ENCODE results near the gene BMP4.

Gene BMP4

DNA sequence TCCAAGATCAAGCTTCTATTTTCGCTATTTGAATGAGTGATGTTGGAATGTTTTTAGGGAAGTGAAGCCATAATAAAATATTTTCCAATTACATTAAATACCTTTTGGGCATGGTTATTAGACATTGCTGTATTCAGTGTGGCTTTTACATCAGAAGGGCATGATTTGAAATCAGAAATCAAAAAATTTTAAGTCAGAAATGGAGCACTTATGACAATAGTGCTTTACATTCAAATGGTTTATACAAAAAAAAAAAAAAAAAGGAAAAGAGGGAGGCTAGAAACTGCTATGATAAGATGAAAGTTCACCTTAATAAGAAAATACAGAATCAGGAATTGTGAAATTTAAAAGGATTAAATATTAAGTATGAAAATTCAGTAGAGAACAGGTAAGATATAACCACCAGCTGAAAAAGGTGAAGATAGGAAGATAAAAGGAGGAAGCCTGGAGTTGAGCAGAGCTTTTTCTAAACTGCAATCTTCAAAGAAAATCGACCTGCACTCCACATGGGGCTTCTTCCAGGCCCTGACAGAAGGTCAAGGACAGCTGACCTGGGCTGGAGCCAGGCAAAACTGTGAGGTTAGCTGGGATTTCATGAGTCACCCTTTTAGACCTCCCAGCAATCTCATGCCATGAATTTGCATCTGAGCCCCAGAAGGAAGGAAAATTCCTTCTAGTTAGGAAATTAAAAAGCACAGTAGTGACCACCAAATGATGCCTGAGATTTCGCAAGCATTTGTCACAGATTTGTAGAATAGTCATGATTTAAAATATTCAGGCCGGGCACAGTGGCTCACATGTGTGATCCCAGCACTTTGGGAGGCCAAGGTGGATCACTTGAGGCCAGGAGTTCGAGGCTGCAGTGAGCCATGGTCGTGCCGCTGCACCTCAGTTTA, 23.4 kb upstream of the BMP4 start:
- in situ Hi-C loops (cut with MboI; ENCODE audit: low sequenced_read_pairs), result no loop called here
- H3K4me1 ChIP-seq, result peaks cover 14% of the 10 kb centered on the region
- H3K27me3 ChIP-seq (ENCODE audit: low read depth), result no peaks in the 10 kb centered on the region
- no peaks in the 10 kb centered on the region for H3K36me3 ChIP-seq (replicated peaks)
- peaks cover 9% of the 10 kb centered on the region; the same call in 1 of the 2 replicates for H3K9me3 ChIP-seq
- H3K4me3 ChIP-seq, result no peak overlapping the region
- DNase-seq (ENCODE audit: low spot score in 2 of 2), result no peak

- 0 out of 2 replicates have a peak, but pooled peaks cover 6% of the 10 kb centered on the region for H3K9me3 ChIP-seq
- H3K4me3 ChIP-seq, result no peak overlapping the region
- H3K36me3 ChIP-seq (replicated peaks), result no peaks in the 10 kb centered on the region
- H3K4me1 ChIP-seq, result peaks cover 14% of the 10 kb centered on the region
- DNase-seq (ENCODE audit: low spot score in 2 of 2), result peak; percentile 32 to 47
- no peaks in the 10 kb centered on the region for H3K27me3 ChIP-seq (ENCODE audit: low read depth)
- in situ Hi-C loops (cut with MboI; ENCODE audit: low sequenced_read_pairs), result no loop called here
These were observed 22.6 kb upstream of the BMP4 start for GRCh38 chr14:53979113-53979681.

DNA sequence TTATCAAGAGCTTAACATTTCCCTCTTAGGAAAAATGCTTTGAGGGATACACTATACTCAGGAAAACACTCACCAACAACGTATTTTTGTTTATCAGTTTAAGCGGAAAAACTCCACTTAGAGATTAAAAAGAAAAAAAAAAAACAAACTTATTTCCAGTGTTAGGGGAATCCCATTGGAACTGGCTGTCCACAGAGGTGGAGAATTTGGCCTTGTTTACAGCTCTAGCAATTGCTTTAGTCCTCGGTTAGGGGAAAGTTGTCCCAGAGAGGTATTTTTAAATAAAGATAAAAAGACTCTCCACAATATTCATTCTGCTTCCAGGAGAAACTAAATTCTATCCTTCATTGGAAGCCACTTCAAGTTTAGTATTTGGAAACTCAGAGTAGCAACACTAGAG, 21.6 kb upstream of the BMP4 start:
- Histone ChIP-seq H3K4me1 (peaks cover 14% of the 10 kb centered on the region), H3K9me3 (no peaks in the 10 kb centered on the region), H3K27me3 (ENCODE audit: low read depth) (no peaks in the 10 kb centered on the region), H3K36me3 (replicated peaks) (no peaks in the 10 kb centered on the region), H3K4me3 (no peak overlapping the region)
- in situ Hi-C loops (cut with MboI; ENCODE audit: low sequenced_read_pairs), result no loop called here
- DNase-seq (ENCODE audit: low spot score in 2 of 2), result no peak

- no peak for DNase-seq (ENCODE audit: low spot score in 2 of 2)
- Histone ChIP-seq H3K4me3 (no peak overlapping the region), H3K36me3 (replicated peaks) (no peaks in the 10 kb centered on the region), H3K4me1 (peaks cover 7% of the 10 kb centered on the region), H3K27me3 (ENCODE audit: low read depth) (no peaks in the 10 kb centered on the region), H3K9me3 (no peaks in the 10 kb centered on the region)
- in situ Hi-C loops (cut with MboI; ENCODE audit: low sequenced_read_pairs), result no loop called here
These were observed 18.8 kb upstream of the BMP4 start for GRCh38 chr14:53975444-53975843.

DNA sequence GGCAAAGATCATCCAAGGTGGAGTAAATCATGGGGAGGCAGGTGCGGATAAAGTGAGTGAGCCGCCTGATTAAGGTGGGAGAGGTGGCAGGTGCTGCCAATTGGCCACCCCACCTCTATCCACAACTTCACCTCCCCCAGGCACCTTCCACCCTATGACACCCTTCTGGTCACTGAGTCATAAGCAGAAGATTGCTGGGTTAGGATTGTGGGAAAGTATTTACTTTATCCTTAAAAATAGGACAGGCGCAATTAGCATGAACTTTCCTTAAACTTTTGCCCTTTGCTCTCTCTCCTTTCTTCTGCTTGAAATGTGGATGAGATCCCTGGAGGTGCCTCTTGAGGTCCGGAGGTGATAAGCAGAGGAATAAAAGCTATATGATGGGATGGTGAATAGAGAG, 14.9 kb upstream of the BMP4 start:
- H3K9me3 ChIP-seq, result no peaks in the 10 kb centered on the region
- no peak for DNase-seq (ENCODE audit: low spot score in 2 of 2)
- no peaks in the 10 kb centered on the region for H3K4me1 ChIP-seq
- in situ Hi-C loops (cut with MboI; ENCODE audit: low sequenced_read_pairs), result no loop called here
- H3K27me3 ChIP-seq (ENCODE audit: low read depth), result no peaks in the 10 kb centered on the region
- H3K36me3 ChIP-seq (replicated peaks), result no peaks in the 10 kb centered on the region
- no peak overlapping the region for H3K4me3 ChIP-seq

- Histone ChIP-seq H3K4me3 (no peak overlapping the region), H3K27me3 (ENCODE audit: low read depth) (no peaks in the 10 kb centered on the region), H3K36me3 (replicated peaks) (no peaks in the 10 kb centered on the region), H3K9me3 (no peaks in the 10 kb centered on the region), H3K4me1 (no peaks in the 10 kb centered on the region; the same call in 1 of the 2 replicates)
- DNase-seq (ENCODE audit: low spot score in 2 of 2), result no peak
- in situ Hi-C loops (cut with MboI; ENCODE audit: low sequenced_read_pairs), result no loop called here
These were observed 12.7 kb upstream of the BMP4 start for GRCh38 chr14:53969326-53969725.

GRCh38 chr14:53968726-53969125, 12.1 kb upstream of the BMP4 start:
- Histone ChIP-seq H3K36me3 (replicated peaks) (no peaks in the 10 kb centered on the region), H3K4me3 (no peak overlapping the region), H3K4me1 (no peaks in the 10 kb centered on the region; the same call in 1 of the 2 replicates), H3K9me3 (no peaks in the 10 kb centered on the region), H3K27me3 (ENCODE audit: low read depth) (no peaks in the 10 kb centered on the region)
- no peak for DNase-seq (ENCODE audit: low spot score in 2 of 2)
- in situ Hi-C loops (cut with MboI; ENCODE audit: low sequenced_read_pairs), result no loop called here

GRCh38 chr14:53967606-53968005, 11.0 kb upstream of the BMP4 start:
- DNase-seq (ENCODE audit: low spot score in 2 of 2), result no peak
- Histone ChIP-seq H3K36me3 (replicated peaks) (no peaks in the 10 kb centered on the region), H3K4me3 (no peak overlapping the region), H3K27me3 (ENCODE audit: low read depth) (no peaks in the 10 kb centered on the region), H3K9me3 (no peaks in the 10 kb centered on the region), H3K4me1 (no peaks in the 10 kb centered on the region; the same call in 1 of the 2 replicates)
- in situ Hi-C loops (cut with MboI; ENCODE audit: low sequenced_read_pairs), result no loop called here

GRCh38 chr14:53964249-53964648, 7.6 kb upstream of the BMP4 start:
- in situ Hi-C loops (cut with MboI; ENCODE audit: low sequenced_read_pairs), result no loop called here
- no peak for DNase-seq (ENCODE audit: low spot score in 2 of 2)
- Histone ChIP-seq H3K9me3 (no peaks in the 10 kb centered on the region), H3K4me1 (no peaks in the 10 kb centered on the region; the same call in 1 of the 2 replicates), H3K4me3 (no peak overlapping the region), H3K36me3 (replicated peaks) (no peaks in the 10 kb centered on the region), H3K27me3 (ENCODE audit: low read depth) (no peaks in the 10 kb centered on the region)

DNA sequence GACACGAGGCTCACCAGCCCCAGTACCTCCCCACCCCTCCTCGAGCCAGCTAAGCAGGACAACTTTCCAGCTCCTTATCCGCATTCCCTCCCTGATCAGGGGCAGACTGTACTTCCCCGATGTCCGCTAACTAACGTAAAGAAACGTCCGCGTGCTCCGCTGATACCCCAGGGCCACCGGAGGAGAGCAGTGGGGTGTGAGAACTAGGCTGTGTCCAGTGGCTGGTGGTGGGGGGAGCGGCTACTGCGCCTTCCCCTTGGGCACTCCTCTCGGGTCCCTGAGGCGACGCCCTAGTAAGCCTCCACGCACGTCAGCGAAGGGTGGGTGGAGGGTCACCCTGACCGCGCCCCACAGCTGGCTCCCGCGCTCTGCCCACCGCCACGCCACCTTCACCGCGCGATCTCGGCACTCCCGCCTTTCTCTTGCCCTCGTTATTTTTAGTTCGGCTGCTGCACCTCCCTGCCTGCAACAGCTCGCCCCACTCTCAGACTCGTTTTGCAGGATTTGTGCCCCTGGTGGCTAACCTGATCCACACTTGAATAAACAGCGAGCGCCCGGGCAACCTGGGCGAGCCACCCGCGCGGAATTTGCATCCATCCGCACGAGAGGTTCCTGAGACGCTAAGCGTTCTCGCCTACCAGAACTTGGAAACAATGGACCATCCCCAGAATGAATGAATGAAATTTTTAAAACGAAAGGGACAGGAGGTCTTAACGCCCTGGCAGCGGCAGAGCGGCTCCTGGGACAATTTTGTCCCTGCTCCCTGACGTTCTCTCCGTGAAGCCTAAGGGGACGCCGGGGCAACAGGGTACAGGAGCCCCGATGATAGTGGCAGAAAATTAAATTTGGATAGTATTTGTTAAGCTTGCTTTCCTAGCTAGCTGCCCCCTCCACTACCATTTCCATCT, 6.9 kb upstream of the BMP4 start:
- Histone ChIP-seq H3K36me3 (replicated peaks) (no peaks in the 10 kb centered on the region), H3K27me3 (ENCODE audit: low read depth) (no peaks in the 10 kb centered on the region), H3K4me1 (no peaks in the 10 kb centered on the region; the same call in 1 of the 2 replicates), H3K4me3 (no peak overlapping the region), H3K9me3 (no peaks in the 10 kb centered on the region)
- no peak for DNase-seq (ENCODE audit: low spot score in 2 of 2)
- in situ Hi-C loops (cut with MboI; ENCODE audit: low sequenced_read_pairs), result no loop called here

- H3K9me3 ChIP-seq, result no peaks in the 10 kb centered on the region
- in situ Hi-C loops (cut with MboI; ENCODE audit: low sequenced_read_pairs), result no loop called here
- H3K36me3 ChIP-seq (replicated peaks), result no peaks in the 10 kb centered on the region
- no peaks in the 10 kb centered on the region; the same call in 1 of the 2 replicates for H3K4me1 ChIP-seq
- H3K4me3 ChIP-seq, result no peak overlapping the region
- no peaks in the 10 kb centered on the region for H3K27me3 ChIP-seq (ENCODE audit: low read depth)
- DNase-seq (ENCODE audit: low spot score in 2 of 2), result no peak
These were observed 6.3 kb upstream of the BMP4 start for GRCh38 chr14:53962953-53963319.

- peaks cover 5% of the 10 kb centered on the region; the same call in 1 of the 2 replicates for H3K27me3 ChIP-seq (ENCODE audit: low read depth)
- peaks cover 5% of the 10 kb centered on the region; the same call in 1 of the 2 replicates for H3K4me1 ChIP-seq
- in situ Hi-C loops (cut with MboI; ENCODE audit: low sequenced_read_pairs), result no loop called here
These were observed 2.0 kb upstream of the BMP4 start for GRCh38 chr14:53958628-53959027.

DNA sequence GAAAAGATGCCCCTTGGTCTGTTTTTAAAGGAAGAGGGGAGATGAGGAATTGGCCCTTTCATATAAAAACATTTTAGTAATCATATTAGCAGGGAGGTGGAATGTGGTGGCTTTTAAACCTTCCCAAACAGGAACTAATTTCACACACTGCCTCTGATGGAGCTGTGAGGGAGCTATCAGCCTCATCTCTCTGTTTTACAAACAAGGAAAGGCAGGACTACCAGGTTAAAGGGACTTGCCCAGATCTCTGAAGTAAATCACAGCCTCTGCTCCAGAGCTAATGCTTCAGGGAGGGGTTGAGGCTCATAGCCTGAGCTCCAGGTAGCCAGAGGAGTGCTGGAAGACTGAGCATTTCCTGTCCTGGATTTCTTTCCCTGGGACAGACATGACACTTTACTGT, 1.1 kb upstream of the BMP4 start:
- peaks cover 5% of the 10 kb centered on the region; the same call in 1 of the 2 replicates for H3K27me3 ChIP-seq (ENCODE audit: low read depth)
- in situ Hi-C loops (cut with MboI; ENCODE audit: low sequenced_read_pairs), result no loop called here
- no peaks in the 10 kb centered on the region for H3K9me3 ChIP-seq
- peaks cover 5% of the 10 kb centered on the region; the same call in 1 of the 2 replicates for H3K4me1 ChIP-seq
- DNase-seq (ENCODE audit: low spot score in 2 of 2), result no peak
- H3K4me3 ChIP-seq, result no peak overlapping the region
- H3K36me3 ChIP-seq (replicated peaks), result 0 out of 2 replicates have a peak, but pooled peaks cover 1% of the 10 kb centered on the region

More at GRCh38 chr14:53958628-53959027, 2.0 kb upstream of the BMP4 start:
- H3K4me3 ChIP-seq, result no peak overlapping the region
- no peaks in the 10 kb centered on the region for H3K9me3 ChIP-seq
- DNase-seq (ENCODE audit: low spot score in 2 of 2), result no peak
- H3K36me3 ChIP-seq (replicated peaks), result no peaks in the 10 kb centered on the region
